PC-9 (cell line): ENCODE results near the gene GNG7. TPM values are rescaled to one million over a fixed set of nuclear protein-coding genes. Genes with fewer than 3 reads are reported as not detected.

ENCODE experiments used
- BruUV-seq: library from RNA; stranded (reverse); fragments of 400-500 nt; replicated peaks from 2 replicates; lab custom pipeline; 2021; lab: Mats Ljungman, UMichigan
- CTCF ChIA-PET: fragments of 300-600 bp; sonication (Branson Sonifier 250); formaldehyde crosslinking; loops from one replicate; lab custom pipeline; 2022; ENCODE audit warnings: antibody characterized with exemption; lab: Charles Lee
- POLR2A ChIA-PET: fragments of 300-600 bp; sonication (Branson Sonifier 250); formaldehyde crosslinking; loops from one replicate; lab custom pipeline; 2022; ENCODE audit warnings: antibody characterized with exemption; ENCODE audit not compliant: unreplicated experiment; lab: Charles Lee
- DNase-seq, 2 experiments: peaks; one replicate each; pipeline versions ENCODE4 v3.0.0 to v3.0.0-alpha.2; 2015 to 2022; ENCODE audit warnings: mixed read lengths in 1 of 2
- H2AFZ ChIP-seq: fragments of 200-600 bp; sonication (generic); 2 replicates; pipeline ENCODE4 v1.8.1; 2017; ENCODE audit warnings: antibody characterized with exemption
- H3F3A ChIP-seq: fragments of 200-600 bp; sonication (generic); 2 replicates; pipeline ENCODE4 v1.8.1; 2017; ENCODE audit warnings: antibody characterized with exemption, mild to moderate bottlenecking, low read depth; ENCODE audit not compliant: insufficient read depth
- H3K27ac ChIP-seq: fragments of 200-600 bp; sonication (generic); 2 replicates; pipeline ENCODE4 v1.6.1; 2016; ENCODE audit warnings: mixed run types
- H3K27me3 ChIP-seq: fragments of 200-600 bp; sonication (generic); 2 replicates; pipeline ENCODE4 v1.6.1; 2016; ENCODE audit warnings: low read depth, mixed run types; ENCODE audit not compliant: insufficient read depth
- H3K36me3 ChIP-seq: fragments of 200-600 bp; sonication (generic); 2 replicates; pipeline ENCODE4 v1.6.1; 2016; ENCODE audit warnings: low read depth, mixed run types
- H3K4me1 ChIP-seq: fragments of 200-600 bp; sonication (generic); replicated peaks from 2 replicates; pipeline ENCODE4 v1.6.1; 2016; ENCODE audit warnings: mixed run types; ENCODE audit not compliant: insufficient read depth
- H3K4me2 ChIP-seq: fragments of 200-600 bp; sonication (generic); 2 replicates; pipeline ENCODE4 v1.6.1; 2017; ENCODE audit warnings: mixed run types
- H3K4me3 ChIP-seq: fragments of 200-600 bp; sonication (generic); 2 replicates; pipeline ENCODE4 v1.6.1; 2016; ENCODE audit warnings: mixed run types
- H3K79me2 ChIP-seq: fragments of 200-600 bp; sonication (generic); 2 replicates; pipeline ENCODE4 v1.6.1; 2017; ENCODE audit warnings: low read depth, mixed run types
- H3K9me2 ChIP-seq: fragments of 200-600 bp; sonication (generic); 2 replicates; pipeline ENCODE4 v1.8.1; 2017; ENCODE audit warnings: mild to moderate bottlenecking; ENCODE audit not compliant: insufficient read depth
- H3K9me3 ChIP-seq: fragments of 200-600 bp; sonication (generic); 2 replicates; pipeline ENCODE4 v1.8.1; 2016; ENCODE audit warnings: low read depth; ENCODE audit not compliant: insufficient read depth
- H4K20me1 ChIP-seq: fragments of 200-600 bp; sonication (generic); 2 replicates; pipeline ENCODE4 v1.8.1; 2017; ENCODE audit not compliant: insufficient read depth
- CTCF ChIP-seq: fragments of 200-600 bp; sonication (generic); conservative IDR thresholded peaks from 2 replicates; pipeline ENCODE4 v1.6.1; 2017; ENCODE audit warnings: mixed run types, antibody characterized with exemption, mild to moderate bottlenecking, moderate library complexity
- EZH2 ChIP-seq: fragments of 200-600 bp; sonication (generic); IDR thresholded peaks from 2 replicates; pipeline ENCODE4 v1.8.0; 2017; ENCODE audit warnings: antibody characterized with exemption, low read depth
- intact Hi-C: fragments of 100-400 bp; cut with micrococcal nuclease; formaldehyde crosslinking; loops from one replicate; pipeline ENCODE4 v1.10.0; 2022; ENCODE audit not compliant: unreplicated experiment
- total RNA-seq: library from RNA; stranded (reverse); gene quantifications from 2 replicates; pipeline ENCODE4 v1.2.3, GENCODE V29; 2021

The GNG7 gene
- total RNA-seq, 1 experiment from 2014 or later, result 2.8 TPM

- no peaks in the 10 kb centered on the region for H3K27me3 ChIP-seq
- H3K9me2 ChIP-seq, result no peaks in the 10 kb centered on the region
- H3K9me3 ChIP-seq, result no peaks in the 10 kb centered on the region
- peaks cover 6% of the 10 kb centered on the region; the same call in 1 of the 2 replicates for H3F3A ChIP-seq
- BruUV-seq, result no TSS peak
- TF ChIP-seq EZH2 (no peak), CTCF (no peak)
- peaks cover 16% of the 10 kb centered on the region for H3K4me1 ChIP-seq
- no peaks in the 10 kb centered on the region for H3K79me2 ChIP-seq
- intact Hi-C loops, result no loop called here
- CTCF ChIA-PET, result no interaction called here
- H4K20me1 ChIP-seq, result no peaks in the 10 kb centered on the region
- H3K4me3 ChIP-seq, result no peak overlapping the region
- no peak overlapping the region for H3K4me2 ChIP-seq
- POLR2A ChIA-PET, result no interaction called here
- no peak overlapping the region for H2AFZ ChIP-seq
- no peak for DNase-seq
- H3K27ac ChIP-seq, result no peak overlapping the region
- no peaks in the 10 kb centered on the region for H3K36me3 ChIP-seq
Measured at GRCh38 chr19:2483484-2484151, 218.9 kb downstream of the GNG7 start.

- H3K4me3 ChIP-seq, result no peak overlapping the region
- POLR2A ChIA-PET, result no interaction called here
Measured at GRCh38 chr19:2483084-2483483, 219.4 kb downstream of the GNG7 start.

GRCh38 chr19:2482354-2483038 is 220.0 kb downstream of the GNG7 start:
- H3F3A ChIP-seq, result peaks cover 14% of the 10 kb centered on the region; the same call in 1 of the 2 replicates
- intact Hi-C loops, result no loop called here
- CTCF ChIA-PET, result no interaction called here
- H4K20me1 ChIP-seq, result no peaks in the 10 kb centered on the region
- no peaks in the 10 kb centered on the region for H3K9me3 ChIP-seq
- no TSS peak for BruUV-seq
- H3K27me3 ChIP-seq, result no peaks in the 10 kb centered on the region
- peaks cover 16% of the 10 kb centered on the region for H3K4me1 ChIP-seq
- no peak overlapping the region for H3K4me2 ChIP-seq
- H3K79me2 ChIP-seq, result peaks cover 11% of the 10 kb centered on the region
- DNase-seq, result no peak
- TF ChIP-seq CTCF, result no peak
- TF ChIP-seq EZH2, result no peak
- H2AFZ ChIP-seq, result no peak overlapping the region
- no peaks in the 10 kb centered on the region for H3K9me2 ChIP-seq
- H3K4me3 ChIP-seq, result no peak overlapping the region
- POLR2A ChIA-PET, result no interaction called here
- no peak overlapping the region for H3K27ac ChIP-seq
- H3K36me3 ChIP-seq, result no peaks in the 10 kb centered on the region

More at GRCh38 chr19:2483084-2483483, 219.4 kb downstream of the GNG7 start:
- intact Hi-C loops, result no loop called here
- H3K79me2 ChIP-seq, result peaks cover 5% of the 10 kb centered on the region
- no peaks in the 10 kb centered on the region for H3K36me3 ChIP-seq
- H4K20me1 ChIP-seq, result no peaks in the 10 kb centered on the region
- CTCF ChIA-PET, result no interaction called here
- no peak for TF ChIP-seq EZH2
- no peak for TF ChIP-seq CTCF
- no TSS peak for BruUV-seq
- H2AFZ ChIP-seq, result no peak overlapping the region
- peaks cover 11% of the 10 kb centered on the region; the same call in 1 of the 2 replicates for H3F3A ChIP-seq
- H3K9me3 ChIP-seq, result no peaks in the 10 kb centered on the region
- no peak overlapping the region for H3K27ac ChIP-seq
- DNase-seq, result no peak
- H3K9me2 ChIP-seq, result no peaks in the 10 kb centered on the region
- H3K4me1 ChIP-seq, result peaks cover 16% of the 10 kb centered on the region
- no peak overlapping the region for H3K4me2 ChIP-seq
- H3K27me3 ChIP-seq, result no peaks in the 10 kb centered on the region
